IgD-negative memory B cell (primary cell): Measurements from ENCODE around the gene SLC15A3. TPM values are rescaled to one million over a fixed set of nuclear protein-coding genes. Genes with fewer than 3 reads are reported as not detected.

Source experiments
- H3K27ac Mint-ChIP-seq, 3 donors: one replicate each; pipeline ENCODE4 v1.8.0; 2020 to 2022; ENCODE audit warnings: mild to moderate bottlenecking in 3 of 3, mixed read lengths in 3 of 3, moderate library complexity in 1 of 3
- H3K27me3 Mint-ChIP-seq: one replicate; pipeline ENCODE4 v1.8.0; 2021; ENCODE audit warnings: mixed read lengths
- H3K36me3 Mint-ChIP-seq: one replicate; pipeline ENCODE4 v1.8.0; 2020; ENCODE audit warnings: mild to moderate bottlenecking, mixed read lengths
- H3K4me1 Mint-ChIP-seq, 3 donors: one replicate each; pipeline ENCODE4 v1.8.0; 2020 to 2022; ENCODE audit warnings: mixed read lengths in 3 of 3, mild to moderate bottlenecking in 1 of 3
- H3K4me3 Mint-ChIP-seq, 4 donors: one replicate each; pipeline ENCODE4 v1.8.0; 2020 to 2022; ENCODE audit warnings: mild to moderate bottlenecking in 4 of 4, mixed read lengths in 4 of 4, moderate library complexity in 3 of 4
- H3K9me3 Mint-ChIP-seq, 3 donors: one replicate each; pipeline ENCODE4 v1.8.0; 2020 to 2021; ENCODE audit warnings: mixed read lengths in 3 of 3, mild to moderate bottlenecking in 1 of 3
- polyA plus RNA-seq: library from polyadenylated mRNA; unstranded; fragments of 300-500 nt; fragmentation: Illumina TruSeq; gene quantifications from one replicate; pipeline ENCODE4 v1.2.3, GENCODE V29; 2021

SLC15A3 gene
- polyA plus RNA-seq, 1 donor from 2014 or later = 15.2 TPM

GRCh38 chr11:60924906-60925853 is 26.8 kb downstream of the SLC15A3 start:
- Mint-ChIP-seq H3K27ac (peak overlapping the region in 2 of 3 donors; percentile 3 to 72), H3K27me3 (peaks cover 14% of the 10 kb centered on the region), H3K36me3 (peaks cover 10% of the 10 kb centered on the region), H3K4me3 (peak overlapping the region; percentile 56 to 86 (median 82)), H3K4me1 (peaks cover 14 to 20% (median 17%) of the 10 kb centered on the region in 3 donors), H3K9me3 (no peaks in the 10 kb centered on the region)

GRCh38 chr11:60924110-60924905 is 27.7 kb downstream of the SLC15A3 start, which contains the start of gene TMEM132A:
Gene TMEM132A, plus strand, starts transcription at chr11:60924460. Its CDS starts 174 bp downstream, at chr11:60924634.
- Mint-ChIP-seq H3K27me3 (peaks cover 14% of the 10 kb centered on the region), H3K4me3 (peak within 1 kb of the TSS; percentile 50 to 86 (median 82)), H3K27ac (peak within 1 kb of the TSS in 1 of 3 donors; percentile 72), H3K36me3 (peaks cover 14% of the 10 kb centered on the region), H3K4me1 (peaks cover 17 to 25% (median 22%) of the 10 kb centered on the region in 3 donors), H3K9me3 (no peaks in the 10 kb centered on the region)

- Mint-ChIP-seq H3K4me3 (peak overlapping the region; percentile 43 to 84 (median 62)), H3K36me3 (peaks cover 15% of the 10 kb centered on the region), H3K4me1 (peaks cover 21 to 31% (median 24%) of the 10 kb centered on the region in 3 donors), H3K27me3 (peaks cover 14% of the 10 kb centered on the region), H3K27ac (no peak overlapping the region), H3K9me3 (no peaks in the 10 kb centered on the region)
These were observed 28.2 kb downstream of the SLC15A3 start for GRCh38 chr11:60923800-60924109.

GRCh38 chr11:60923326-60923725 is 28.6 kb downstream of the SLC15A3 start:
- peaks cover 14% of the 10 kb centered on the region for H3K27me3 Mint-ChIP-seq

GRCh38 chr11:60922906-60923305 is 29.1 kb downstream of the SLC15A3 start:
- H3K36me3 Mint-ChIP-seq = peaks cover 15% of the 10 kb centered on the region
- H3K4me3 Mint-ChIP-seq = peak overlapping the region in 1 of 4 donors; percentile 43

More at GRCh38 chr11:60923326-60923725, 28.6 kb downstream of the SLC15A3 start:
- Mint-ChIP-seq H3K36me3 (peaks cover 15% of the 10 kb centered on the region), H3K4me1 (peaks cover 21 to 31% (median 24%) of the 10 kb centered on the region in 3 donors), H3K27ac (no peak overlapping the region), H3K4me3 (peak overlapping the region in 3 of 4 donors; percentile 38 to 47 (median 43)), H3K9me3 (no peaks in the 10 kb centered on the region)

GRCh38 chr11:60921777-60922335 is 30.1 kb downstream of the SLC15A3 start:
- no peak overlapping the region for H3K27ac Mint-ChIP-seq
- no peak overlapping the region for H3K4me3 Mint-ChIP-seq
- H3K27me3 Mint-ChIP-seq = peaks cover 14% of the 10 kb centered on the region
- H3K9me3 Mint-ChIP-seq = no peaks in the 10 kb centered on the region
- H3K36me3 Mint-ChIP-seq = peaks cover 15% of the 10 kb centered on the region
- H3K4me1 Mint-ChIP-seq = peaks cover 21 to 39% (median 27%) of the 10 kb centered on the region in 3 donors

More at GRCh38 chr11:60922906-60923305, 29.1 kb downstream of the SLC15A3 start:
- peaks cover 21 to 33% (median 24%) of the 10 kb centered on the region in 3 donors for H3K4me1 Mint-ChIP-seq
- no peaks in the 10 kb centered on the region for H3K9me3 Mint-ChIP-seq
- peaks cover 14% of the 10 kb centered on the region for H3K27me3 Mint-ChIP-seq
- no peak overlapping the region for H3K27ac Mint-ChIP-seq

GRCh38 chr11:60921259-60921658 is 30.7 kb downstream of the SLC15A3 start:
- peaks cover 14% of the 10 kb centered on the region for H3K27me3 Mint-ChIP-seq
- H3K27ac Mint-ChIP-seq = no peak overlapping the region
- no peaks in the 10 kb centered on the region for H3K9me3 Mint-ChIP-seq
- peaks cover 24 to 45% (median 32%) of the 10 kb centered on the region in 3 donors for H3K4me1 Mint-ChIP-seq
- peaks cover 15% of the 10 kb centered on the region for H3K36me3 Mint-ChIP-seq
- H3K4me3 Mint-ChIP-seq = peak overlapping the region in 2 of 4 donors; percentile 52 to 54

- no peaks in the 10 kb centered on the region for H3K9me3 Mint-ChIP-seq
- no peak overlapping the region for H3K27ac Mint-ChIP-seq
- peaks cover 15% of the 10 kb centered on the region for H3K36me3 Mint-ChIP-seq
- H3K27me3 Mint-ChIP-seq = peaks cover 10% of the 10 kb centered on the region
- peak overlapping the region in 3 of 4 donors; percentile 46 to 79 (median 47) for H3K4me3 Mint-ChIP-seq
- H3K4me1 Mint-ChIP-seq = peaks cover 26 to 47% (median 28%) of the 10 kb centered on the region in 3 donors
These were observed 32.0 kb downstream of the SLC15A3 start for GRCh38 chr11:60919956-60920355.

- H3K36me3 Mint-ChIP-seq = peaks cover 15% of the 10 kb centered on the region
- peak overlapping the region; percentile 21 to 79 (median 46) for H3K4me3 Mint-ChIP-seq
- peaks cover 10% of the 10 kb centered on the region for H3K27me3 Mint-ChIP-seq
- H3K27ac Mint-ChIP-seq = peak overlapping the region in 2 of 3 donors; percentile 34 to 88
- H3K9me3 Mint-ChIP-seq = no peaks in the 10 kb centered on the region
- peaks cover 28 to 49% (median 28%) of the 10 kb centered on the region in 3 donors for H3K4me1 Mint-ChIP-seq
These were observed 32.7 kb downstream of the SLC15A3 start for GRCh38 chr11:60919320-60919719.

- H3K36me3 Mint-ChIP-seq = peaks cover 15% of the 10 kb centered on the region
- H3K4me3 Mint-ChIP-seq = peak overlapping the region in 1 of 4 donors; percentile 46
- H3K4me1 Mint-ChIP-seq = peaks cover 25 to 46% (median 29%) of the 10 kb centered on the region in 3 donors
- H3K9me3 Mint-ChIP-seq = no peaks in the 10 kb centered on the region
- peaks cover 7% of the 10 kb centered on the region for H3K27me3 Mint-ChIP-seq
- peak overlapping the region in 1 of 3 donors; percentile 34 for H3K27ac Mint-ChIP-seq
These were observed 33.1 kb downstream of the SLC15A3 start for GRCh38 chr11:60918939-60919265.

GRCh38 chr11:60918251-60918938 is 33.6 kb downstream of the SLC15A3 start:
- Mint-ChIP-seq H3K27ac (no peak overlapping the region), H3K27me3 (peaks cover 5% of the 10 kb centered on the region)

GRCh38 chr11:60917267-60917666 is 34.7 kb downstream of the SLC15A3 start:
- Mint-ChIP-seq H3K27ac (peak overlapping the region in 1 of 3 donors; percentile 9), H3K36me3 (peaks cover 13% of the 10 kb centered on the region), H3K4me3 (peak overlapping the region in 1 of 4 donors; percentile 96), H3K27me3 (peaks cover 2% of the 10 kb centered on the region), H3K4me1 (peaks cover 26 to 48% (median 29%) of the 10 kb centered on the region in 3 donors), H3K9me3 (no peaks in the 10 kb centered on the region)

More at GRCh38 chr11:60918251-60918938, 33.6 kb downstream of the SLC15A3 start:
- Mint-ChIP-seq H3K36me3 (peaks cover 15% of the 10 kb centered on the region), H3K4me1 (peaks cover 26 to 48% (median 31%) of the 10 kb centered on the region in 3 donors), H3K4me3 (no peak overlapping the region), H3K9me3 (no peaks in the 10 kb centered on the region)

- Mint-ChIP-seq H3K9me3 (no peaks in the 10 kb centered on the region), H3K4me1 (peaks cover 26 to 53% (median 29%) of the 10 kb centered on the region in 3 donors), H3K27ac (peak overlapping the region in 2 of 3 donors; percentile 9 to 26), H3K4me3 (peak overlapping the region in 3 of 4 donors; percentile 55 to 99 (median 96)), H3K36me3 (peaks cover 11% of the 10 kb centered on the region), H3K27me3 (no peaks in the 10 kb centered on the region)
These were observed 35.2 kb downstream of the SLC15A3 start for GRCh38 chr11:60916669-60917206.
